NT2/D1 (cell line): ENCODE measurements around the gene HSPB9.

Experiments used
- SUZ12 ChIP-seq: IDR thresholded peaks from 2 replicates; pipeline ENCODE4 v1.6.1; 2011; ENCODE audit not compliant: insufficient read length, insufficient read depth; ENCODE audit errors: extremely low read depth
- ZNF274 ChIP-seq: IDR thresholded peaks from 2 replicates; pipeline ENCODE4 v1.6.1; 2011; ENCODE audit warnings: mild to moderate bottlenecking, low read depth, low read length

DNA sequence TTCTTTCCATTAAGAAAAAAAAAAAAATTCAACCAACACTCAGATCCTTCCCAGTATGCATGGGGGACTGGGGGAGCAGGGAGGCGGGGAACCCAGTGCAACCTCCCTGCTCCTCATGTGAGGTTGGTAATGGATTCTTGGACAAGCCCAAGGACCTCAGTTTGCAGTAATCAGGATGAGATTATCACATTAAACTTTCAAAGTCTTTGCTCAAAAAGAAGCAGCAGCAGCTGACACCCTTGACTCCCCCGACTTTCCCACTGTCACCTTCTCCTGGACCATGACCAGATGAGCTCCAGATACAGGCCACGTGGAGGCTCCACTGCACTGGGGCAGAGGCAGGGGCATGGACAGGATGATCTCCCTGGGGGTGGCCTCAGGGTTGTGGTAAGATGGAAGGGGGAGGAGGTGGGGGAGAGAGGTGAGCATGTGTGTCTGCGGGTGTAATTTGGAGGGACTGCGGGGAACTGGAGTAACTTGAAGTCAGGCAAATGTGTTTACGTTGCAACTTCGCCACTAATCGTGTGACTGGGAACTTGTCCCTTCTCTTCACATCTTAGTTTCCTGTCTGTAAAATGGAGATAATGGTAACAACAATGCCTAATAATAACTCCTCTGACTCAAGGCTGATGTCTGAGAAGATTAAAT, 44.1 kb upstream of the HSPB9 start:
- TF ChIP-seq ZNF274 (no peak), SUZ12 (no peak)
